ENCODE measurements around the gene PFDN4. TPM values are rescaled to one million over a fixed set of nuclear protein-coding genes. Genes with fewer than 3 reads are reported as not detected.

PFDN4 gene
- total and polyA plus RNA-seq, 4 experiments from 2014 or later = 15.2 to 70.7 (median 30.2) TPM

DNA sequence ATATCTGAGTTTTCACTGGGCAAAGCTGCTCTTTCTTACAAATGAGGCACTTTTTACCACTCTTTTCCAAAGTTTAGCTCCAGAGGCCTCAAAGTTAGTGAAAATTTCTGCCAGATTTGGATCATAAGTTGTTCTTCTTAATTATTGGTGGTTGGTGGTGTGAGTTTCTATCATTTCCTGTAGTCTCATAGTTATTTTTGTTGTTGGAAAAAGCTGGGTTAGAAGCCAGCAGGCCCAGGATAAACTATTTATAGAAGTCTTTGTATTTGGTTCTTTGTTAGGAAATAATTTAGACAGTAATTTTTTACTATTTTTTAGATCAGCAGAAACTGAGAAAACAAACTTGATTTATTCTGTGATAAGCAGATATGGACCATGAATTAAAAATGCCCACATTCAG is 10.6 kb downstream of the PFDN4 start:
- Histone ChIP-seq H3K4me3 (ENCODE audit: low read length in 2 of 2) (no peak overlapping the region), H3K36me3 (ENCODE audit: insufficient read depth, low read length) (peaks cover 5% of the 10 kb centered on the region), H3K9me3 (ENCODE audit: control insufficient read depth in 1 of 2, low read length in 2 of 2) (no peaks in the 10 kb centered on the region), H3K27ac (ENCODE audit: low read depth, low read length) (no peak overlapping the region), H3K4me1 (ENCODE audit: insufficient read depth, low read length) (peaks cover 16% of the 10 kb centered on the region), H3K27me3 (ENCODE audit: insufficient read depth, low read length) (no peaks in the 10 kb centered on the region)
- peak overlapping the region in 1 of 7 donors; percentile 46 for H3K27ac Mint-ChIP-seq
- CTCF ChIA-PET (ENCODE audit: partially characterized antibody) = interaction anchor here (2.1 kb wide), 1 partner anchor 10 kb away, joined by 11 read pairs; the partner anchor contains the start of gene PFDN4
- no peaks in the 10 kb centered on the region for H3K9me3 Mint-ChIP-seq
- POLR2A ChIA-PET (ENCODE audit: partially characterized antibody) = interaction anchor here (1.6 kb wide), 1 partner anchor 10 kb away, joined by 7 read pairs; the partner anchor contains the start of gene PFDN4
- intact Hi-C loops (cut with micrococcal nuclease) = no loop called here
- peaks cover 14 to 36% of the 10 kb centered on the region in 2 donors for H3K36me3 Mint-ChIP-seq
- H3K4me1 Mint-ChIP-seq = peaks cover 13 to 23% (median 18%) of the 10 kb centered on the region in 4 donors
- H3K27me3 Mint-ChIP-seq = no peaks in the 10 kb centered on the region
- no peak for DNase-seq
- H3K4me3 Mint-ChIP-seq = no peak overlapping the region

DNA sequence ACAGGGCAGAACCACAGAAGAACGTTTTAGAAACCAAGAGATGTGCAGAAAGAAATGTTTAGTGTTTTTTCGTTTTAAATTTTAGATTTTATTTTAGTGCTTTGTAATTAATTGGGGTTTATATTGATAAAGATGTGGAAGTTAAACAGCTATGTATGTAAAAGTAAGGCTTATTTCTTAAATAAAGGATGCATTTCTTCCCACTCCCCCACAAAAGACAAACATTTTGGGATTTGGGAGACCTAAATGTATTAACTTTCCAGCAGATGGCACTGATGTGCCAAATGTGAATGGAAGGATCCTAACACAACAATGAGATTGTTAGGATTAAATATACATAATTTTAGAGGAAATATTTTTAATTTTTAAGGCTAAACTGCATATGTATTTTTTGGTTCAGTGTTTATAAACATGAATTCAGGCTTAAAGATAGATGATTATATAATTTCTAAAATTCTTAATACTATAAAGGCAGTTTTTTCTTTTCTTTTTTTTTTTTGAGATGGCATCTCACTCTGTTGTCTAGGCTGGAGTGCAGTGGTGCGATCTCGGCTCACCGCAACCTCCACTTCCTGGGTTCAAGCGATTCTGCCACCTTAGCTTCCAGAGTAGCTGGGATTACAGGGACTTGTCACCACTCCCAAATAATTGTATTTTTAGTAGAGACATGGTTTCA is 12.0 kb downstream of the PFDN4 start:
- H3K9me3 ChIP-seq (ENCODE audit: control insufficient read depth in 1 of 2, low read length in 2 of 2) = no peaks in the 10 kb centered on the region
- no peaks in the 10 kb centered on the region for H3K9me3 Mint-ChIP-seq
- H3K27ac Mint-ChIP-seq = peak overlapping the region in 1 of 7 donors; percentile 66
- no peak overlapping the region for H3K4me3 Mint-ChIP-seq
- H3K36me3 ChIP-seq (ENCODE audit: insufficient read depth, low read length) = peaks cover 5% of the 10 kb centered on the region
- H3K27me3 ChIP-seq (ENCODE audit: insufficient read depth, low read length) = no peaks in the 10 kb centered on the region
- DNase-seq = no peak
- no peaks in the 10 kb centered on the region for H3K27me3 Mint-ChIP-seq
- H3K4me3 ChIP-seq (ENCODE audit: low read length in 2 of 2) = no peak overlapping the region
- CTCF ChIA-PET (ENCODE audit: partially characterized antibody) = interaction anchor here (0.7 to 2.1 kb wide), 2 partner anchors 12 to 437 kb away, joined by 3 to 11 read pairs; partner anchors contain the start of gene PFDN4
- H3K27ac ChIP-seq (ENCODE audit: low read depth, low read length) = no peak overlapping the region
- POLR2A ChIA-PET (ENCODE audit: partially characterized antibody) = interaction anchor here (1.6 kb wide), 1 partner anchor 12 kb away, joined by 7 read pairs; the partner anchor contains the start of gene PFDN4
- H3K4me1 ChIP-seq (ENCODE audit: insufficient read depth, low read length) = peaks cover 16% of the 10 kb centered on the region
- peaks cover 14 to 31% of the 10 kb centered on the region in 2 donors for H3K36me3 Mint-ChIP-seq
- intact Hi-C loops (cut with micrococcal nuclease) = loop anchor here (2.0 kb wide), 1 partner anchor 427 kb away; no protein-coding TSS in a partner anchor
- peaks cover 11 to 23% (median 17%) of the 10 kb centered on the region in 4 donors for H3K4me1 Mint-ChIP-seq

DNA sequence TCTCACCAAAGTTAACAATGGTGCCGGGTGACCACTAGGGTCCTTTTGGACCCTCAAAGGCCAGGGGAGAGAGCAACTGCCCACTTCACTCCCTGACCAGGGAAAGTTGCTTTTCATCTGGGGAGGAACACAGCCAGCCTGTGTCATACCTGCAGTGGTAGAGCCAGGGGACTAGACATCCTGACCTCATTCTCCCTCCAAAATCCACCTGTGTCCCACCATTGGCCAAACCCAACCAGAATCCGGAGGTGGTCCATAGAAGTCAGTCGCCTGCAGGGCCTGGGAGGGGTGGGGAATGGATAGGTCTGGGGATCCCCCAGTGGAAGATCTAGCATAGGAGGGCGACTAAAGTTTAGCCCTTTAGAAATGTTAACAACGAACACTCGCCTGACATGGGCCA is 12.8 kb downstream of the PFDN4 start:
- Histone ChIP-seq H3K27ac (ENCODE audit: low read depth, low read length) (no peak overlapping the region), H3K27me3 (ENCODE audit: insufficient read depth, low read length) (no peaks in the 10 kb centered on the region), H3K9me3 (ENCODE audit: control insufficient read depth in 1 of 2, low read length in 2 of 2) (no peaks in the 10 kb centered on the region), H3K4me1 (ENCODE audit: insufficient read depth, low read length) (peaks cover 16% of the 10 kb centered on the region), H3K4me3 (ENCODE audit: low read length in 2 of 2) (no peak overlapping the region), H3K36me3 (ENCODE audit: insufficient read depth, low read length) (peaks cover 2% of the 10 kb centered on the region)
- H3K27me3 Mint-ChIP-seq = no peaks in the 10 kb centered on the region
- H3K4me3 Mint-ChIP-seq = no peak overlapping the region
- ChIA-PET CTCF (ENCODE audit: partially characterized antibody) (interaction anchor here (0.7 kb wide), 1 partner anchor 436 kb away, joined by 3 read pairs; no protein-coding TSS in a partner anchor), POLR2A (ENCODE audit: partially characterized antibody) (interaction anchor here (0.6 kb wide), 1 partner anchor 13 kb away, joined by 4 read pairs; no protein-coding TSS in a partner anchor)
- DNase-seq = no peak
- peak overlapping the region in 3 of 7 donors; percentile 13 to 50 (median 22) for H3K27ac Mint-ChIP-seq
- H3K9me3 Mint-ChIP-seq = no peaks in the 10 kb centered on the region
- H3K36me3 Mint-ChIP-seq = peaks cover 11 to 26% of the 10 kb centered on the region in 2 donors
- intact Hi-C loops (cut with micrococcal nuclease) = loop anchor here (2.0 kb wide), 1 partner anchor 426 kb away; no protein-coding TSS in a partner anchor
- peaks cover 11 to 23% (median 16%) of the 10 kb centered on the region in 4 donors for H3K4me1 Mint-ChIP-seq

DNA sequence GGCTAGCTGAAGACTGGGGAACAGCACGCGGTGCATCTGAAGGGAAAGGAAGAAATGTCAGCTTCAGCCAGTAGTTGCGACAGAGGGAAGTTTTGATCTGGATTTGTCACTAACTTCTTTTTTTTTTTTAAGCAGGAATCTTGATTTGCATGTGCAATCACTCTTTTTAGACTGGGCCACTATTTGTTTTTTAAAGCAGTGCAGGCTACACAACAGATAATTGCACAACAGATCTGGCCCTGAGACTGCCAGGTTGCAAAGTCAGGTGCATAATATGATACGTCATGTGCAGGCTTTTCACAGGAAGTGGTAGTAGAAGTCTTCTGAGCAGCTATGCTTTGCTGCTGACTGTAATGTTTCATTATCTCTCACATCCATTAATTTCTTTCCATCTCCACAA is 13.5 kb downstream of the PFDN4 start:
- no peak overlapping the region for H3K4me3 ChIP-seq (ENCODE audit: low read length in 2 of 2)
- no peaks in the 10 kb centered on the region for H3K36me3 ChIP-seq (ENCODE audit: insufficient read depth, low read length)
- intact Hi-C loops (cut with micrococcal nuclease) = loop anchor here (2.0 kb wide), 1 partner anchor 425 kb away; no protein-coding TSS in a partner anchor
- H3K27ac Mint-ChIP-seq = peak overlapping the region; percentile 6 to 87 (median 85)
- H3K9me3 ChIP-seq (ENCODE audit: control insufficient read depth in 1 of 2, low read length in 2 of 2) = no peaks in the 10 kb centered on the region
- ChIA-PET CTCF (ENCODE audit: partially characterized antibody) (interaction anchor here (0.5 to 1.4 kb wide), 2 partner anchors 22 to 35 kb away, joined by 3 to 6 read pairs; no protein-coding TSS in a partner anchor), POLR2A (ENCODE audit: partially characterized antibody) (interaction anchor here (0.6 to 3.0 kb wide), 2 partner anchors 13 to 14 kb away, joined by 4 to 16 read pairs; partner anchors contain the start of gene PFDN4)
- peak overlapping the region in 6 of 8 donors; percentile 3 to 74 (median 56) for H3K4me3 Mint-ChIP-seq
- H3K9me3 Mint-ChIP-seq = no peaks in the 10 kb centered on the region
- H3K27me3 ChIP-seq (ENCODE audit: insufficient read depth, low read length) = no peaks in the 10 kb centered on the region
- peaks cover 16% of the 10 kb centered on the region for H3K4me1 ChIP-seq (ENCODE audit: insufficient read depth, low read length)
- DNase-seq = peak; percentile 8 to 33 (median 21)
- no peaks in the 10 kb centered on the region for H3K27me3 Mint-ChIP-seq
- H3K36me3 Mint-ChIP-seq = peaks cover 4 to 20% of the 10 kb centered on the region in 2 donors
- no peak overlapping the region for H3K27ac ChIP-seq (ENCODE audit: low read depth, low read length)
- peaks cover 11 to 23% (median 16%) of the 10 kb centered on the region in 4 donors for H3K4me1 Mint-ChIP-seq

DNA sequence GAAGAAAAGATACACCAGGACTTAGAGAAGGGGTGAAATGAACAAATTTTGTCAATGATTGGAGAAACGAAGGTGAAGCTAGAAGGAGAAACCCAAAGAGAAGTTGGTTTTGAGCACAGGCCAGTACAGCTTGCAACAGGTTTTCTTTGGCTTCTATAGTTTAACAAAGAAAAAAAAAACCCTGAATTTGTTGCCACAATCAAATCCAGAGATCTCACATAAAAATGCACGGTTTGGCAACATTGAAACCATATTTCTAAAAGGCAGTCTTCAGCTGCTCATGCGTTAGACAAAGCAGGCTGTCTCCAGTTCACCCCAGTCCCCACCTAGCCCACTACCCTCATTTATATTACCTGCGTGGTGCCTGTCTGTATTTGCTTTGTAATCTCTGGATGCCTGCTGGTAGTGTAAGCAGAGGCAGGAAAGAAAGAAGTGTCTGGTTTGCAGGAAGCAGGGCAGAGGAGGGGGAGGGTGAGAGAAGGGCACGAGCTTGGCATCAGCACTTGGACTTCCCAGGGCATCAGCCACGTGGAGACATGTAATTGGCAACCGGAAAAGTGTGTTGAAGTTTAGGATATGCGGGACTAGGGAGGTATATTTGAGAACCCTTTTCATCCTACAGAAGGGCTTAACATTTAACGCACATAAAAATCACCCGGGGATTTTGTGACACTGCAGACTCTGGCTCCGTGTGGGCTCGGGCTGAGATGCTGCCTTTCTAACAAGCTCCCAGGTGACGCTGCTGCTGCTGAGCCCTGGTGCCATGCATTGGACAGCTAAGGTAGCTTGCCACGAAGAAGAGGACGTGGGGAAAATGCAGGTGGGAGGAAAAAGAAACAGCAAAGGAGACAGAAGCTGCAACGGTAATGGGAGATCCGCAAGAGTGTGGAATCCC is 14.4 kb downstream of the PFDN4 start:
- H3K27ac ChIP-seq (ENCODE audit: low read depth, low read length) = no peak overlapping the region
- Mint-ChIP-seq H3K36me3 (peaks cover 1 to 16% of the 10 kb centered on the region in 2 donors), H3K27me3 (no peaks in the 10 kb centered on the region), H3K9me3 (no peaks in the 10 kb centered on the region), H3K27ac (peak overlapping the region; percentile 6 to 89 (median 85)), H3K4me1 (peaks cover 10 to 23% (median 16%) of the 10 kb centered on the region in 4 donors), H3K4me3 (peak overlapping the region in 3 of 8 donors; percentile 3 to 56 (median 40))
- no peak overlapping the region for H3K4me3 ChIP-seq (ENCODE audit: low read length in 2 of 2)
- intact Hi-C loops (cut with micrococcal nuclease) = loop anchor here (2.0 kb wide), 1 partner anchor 425 kb away; no protein-coding TSS in a partner anchor
- no peak for DNase-seq
- H3K36me3 ChIP-seq (ENCODE audit: insufficient read depth, low read length) = no peaks in the 10 kb centered on the region
- no peaks in the 10 kb centered on the region for H3K9me3 ChIP-seq (ENCODE audit: control insufficient read depth in 1 of 2, low read length in 2 of 2)
- H3K4me1 ChIP-seq (ENCODE audit: insufficient read depth, low read length) = peaks cover 16% of the 10 kb centered on the region
- H3K27me3 ChIP-seq (ENCODE audit: insufficient read depth, low read length) = no peaks in the 10 kb centered on the region
- ChIA-PET CTCF (ENCODE audit: partially characterized antibody) (interaction anchor here (1.3 to 1.4 kb wide), 2 partner anchors 8 to 22 kb away, joined by 4 to 6 read pairs; no protein-coding TSS in a partner anchor), POLR2A (ENCODE audit: partially characterized antibody) (interaction anchor here (3.0 kb wide), 1 partner anchor 14 kb away, joined by 16 read pairs; the partner anchor contains the start of gene PFDN4)

DNA sequence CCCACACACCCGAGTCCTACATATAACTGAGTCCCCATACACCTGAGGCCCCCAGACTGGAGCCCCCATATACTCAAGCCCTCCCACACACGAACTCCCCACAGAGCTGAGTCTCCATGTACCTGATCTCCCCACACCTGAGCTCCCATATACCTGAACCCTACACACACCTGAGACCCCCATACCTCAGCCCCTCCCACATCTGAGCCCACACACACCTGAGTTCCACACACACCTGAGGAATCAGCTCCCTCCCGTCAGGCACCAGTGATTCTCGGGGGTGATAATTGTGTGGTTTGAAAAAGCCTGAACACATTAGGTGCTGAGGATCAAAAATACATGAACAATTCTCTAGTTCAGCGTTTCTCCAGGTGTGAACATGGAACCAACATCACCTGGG is 15.4 kb downstream of the PFDN4 start:
- ChIA-PET CTCF (ENCODE audit: partially characterized antibody) (interaction anchor here (1.3 kb wide), 1 partner anchor 9 kb away, joined by 4 read pairs; no protein-coding TSS in a partner anchor), POLR2A (ENCODE audit: partially characterized antibody) (interaction anchor here (3.0 kb wide), 1 partner anchor 15 kb away, joined by 16 read pairs; the partner anchor contains the start of gene PFDN4)
- no peak overlapping the region for H3K4me3 Mint-ChIP-seq
- peaks cover 10 to 23% (median 16%) of the 10 kb centered on the region in 4 donors for H3K4me1 Mint-ChIP-seq
- peaks cover 0 to 4% (median 0%) of the 10 kb centered on the region in 8 donors for H3K9me3 Mint-ChIP-seq
- no peaks in the 10 kb centered on the region for H3K27me3 ChIP-seq (ENCODE audit: insufficient read depth, low read length)
- no peaks in the 10 kb centered on the region for H3K9me3 ChIP-seq (ENCODE audit: control insufficient read depth in 1 of 2, low read length in 2 of 2)
- intact Hi-C loops (cut with micrococcal nuclease) = no loop called here
- H3K4me3 ChIP-seq (ENCODE audit: low read length in 2 of 2) = no peak overlapping the region
- DNase-seq = no peak
- no peak overlapping the region for H3K27ac ChIP-seq (ENCODE audit: low read depth, low read length)
- H3K4me1 ChIP-seq (ENCODE audit: insufficient read depth, low read length) = peaks cover 16% of the 10 kb centered on the region
- no peaks in the 10 kb centered on the region for H3K36me3 ChIP-seq (ENCODE audit: insufficient read depth, low read length)
- H3K36me3 Mint-ChIP-seq = peaks cover 0 to 8% of the 10 kb centered on the region in 2 donors
- H3K27me3 Mint-ChIP-seq = no peaks in the 10 kb centered on the region
- peak overlapping the region in 1 of 7 donors; percentile 39 for H3K27ac Mint-ChIP-seq

Data from CD4-positive, alpha-beta memory T cell (primary cell).